ENCODE data around the gene LCA5.

DNA sequence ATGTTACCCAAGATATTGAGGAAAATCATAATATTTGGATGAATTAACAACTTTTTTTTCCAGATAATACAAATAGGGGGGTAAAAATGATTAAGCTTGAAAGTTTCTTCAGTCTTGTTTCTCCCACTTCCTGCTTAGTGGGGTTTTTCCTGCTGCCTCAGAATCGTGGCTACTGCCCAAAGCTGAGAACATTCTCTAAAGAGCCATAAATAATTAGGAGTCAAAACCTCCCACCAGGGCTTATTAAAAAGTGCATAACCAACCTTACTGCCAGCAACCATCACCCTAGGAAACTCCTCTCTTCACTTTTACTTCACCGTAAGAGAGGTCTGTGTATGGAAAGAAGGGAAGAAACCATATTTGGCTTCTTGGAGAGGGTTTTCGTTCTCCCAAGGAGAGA, 9.0 kb upstream of the LCA5 start:
- TF ChIP-seq POLR2AphosphoS5 (IDR thresholded peaks at IDR 0.05; ENCODE audit: low read depth, low read length) (no peak), POLR2A (IDR thresholded peaks at IDR 0.05; ENCODE audit: low read depth, low read length) (no peak), TAF1 (IDR thresholded peaks at IDR 0.05; ENCODE audit: borderline replicate concordance, low read depth, low read length) (no peak)

Data from GM12892 (cell line).